GM18868 (cell line): ENCODE results near the gene AKAP5.

ENCODE experiments used
- ATAC-seq: cut with Tn5 transposase; IDR thresholded peaks from one replicate; pipeline ENCODE4 v1.9.1; 2021; ENCODE audit warnings: mild to moderate bottlenecking, moderate library complexity; ENCODE audit not compliant: unreplicated experiment

Gene AKAP5

DNA sequence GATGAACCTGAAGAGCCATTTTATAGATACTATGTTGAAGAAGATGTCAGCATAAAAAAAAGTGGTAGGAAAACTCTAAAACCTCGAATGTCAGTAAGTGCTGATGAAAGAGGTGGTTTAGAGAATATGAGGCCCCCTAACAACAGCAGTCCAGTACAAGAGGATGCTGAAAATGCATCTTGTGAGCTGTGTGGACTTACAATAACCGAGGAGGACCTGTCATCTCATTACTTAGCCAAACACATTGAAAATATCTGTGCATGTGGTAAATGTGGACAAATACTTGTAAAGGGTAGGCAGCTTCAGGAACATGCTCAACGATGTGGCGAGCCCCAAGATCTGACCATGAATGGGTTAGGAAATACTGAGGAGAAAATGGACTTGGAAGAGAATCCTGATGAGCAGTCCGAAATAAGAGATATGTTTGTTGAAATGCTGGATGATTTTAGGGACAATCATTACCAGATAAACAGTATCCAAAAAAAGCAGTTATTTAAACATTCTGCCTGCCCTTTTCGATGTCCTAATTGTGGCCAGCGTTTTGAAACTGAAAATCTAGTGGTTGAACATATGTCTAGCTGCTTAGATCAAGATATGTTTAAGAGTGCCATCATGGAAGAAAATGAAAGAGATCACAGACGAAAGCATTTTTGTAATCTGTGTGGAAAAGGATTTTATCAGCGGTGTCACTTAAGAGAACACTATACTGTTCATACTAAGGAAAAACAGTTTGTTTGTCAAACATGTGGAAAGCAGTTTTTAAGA lies 57.5 kb downstream of the AKAP5 start:
- ATAC-seq = no peak
